ENCODE data around the gene AKAP13. TPM values are rescaled to one million over a fixed set of nuclear protein-coding genes. Genes with fewer than 3 reads are reported as not detected.

The AKAP13 gene
- total RNA-seq, 4 donors from 2014 or later = 131 to 265 (median 224) TPM

- TF ChIP-seq CTCF (IDR thresholded peaks at IDR 0.05; ENCODE audit: low read depth) = no peak
These were observed 46.1 kb downstream of the AKAP13 start for GRCh38 chr15:85426481-85426880.

GRCh38 chr15:85427286-85428028 lies 47.1 kb downstream of the AKAP13 start:
- TF ChIP-seq CTCF (IDR thresholded peaks at IDR 0.05; ENCODE audit: low read depth) = no peak

- TF ChIP-seq CTCF (IDR thresholded peaks at IDR 0.05; ENCODE audit: low read depth) = no peak
These were observed 49.1 kb downstream of the AKAP13 start for GRCh38 chr15:85429522-85429921.

GRCh38 chr15:85430406-85431204 lies 50.2 kb downstream of the AKAP13 start:
- no peak for TF ChIP-seq CTCF (IDR thresholded peaks at IDR 0.05; ENCODE audit: low read depth)

GRCh38 chr15:85439996-85440395 lies 59.6 kb downstream of the AKAP13 start:
- no peak for TF ChIP-seq CTCF (IDR thresholded peaks at IDR 0.05; ENCODE audit: low read depth)

GRCh38 chr15:85440451-85440850 lies 60.0 kb downstream of the AKAP13 start:
- no peak for TF ChIP-seq CTCF (IDR thresholded peaks at IDR 0.05; ENCODE audit: low read depth)

- no peak for TF ChIP-seq CTCF (IDR thresholded peaks at IDR 0.05; ENCODE audit: low read depth)
These were observed 62.6 kb downstream of the AKAP13 start for GRCh38 chr15:85443046-85443445.
